ENCODE measurements around the gene SNX13.
"Not testable (repeated sequence)": the region's sequence is repeated elsewhere in the genome, so short reads cannot be mapped to it uniquely, and the experiment has no call there.

Gene SNX13

DNA sequence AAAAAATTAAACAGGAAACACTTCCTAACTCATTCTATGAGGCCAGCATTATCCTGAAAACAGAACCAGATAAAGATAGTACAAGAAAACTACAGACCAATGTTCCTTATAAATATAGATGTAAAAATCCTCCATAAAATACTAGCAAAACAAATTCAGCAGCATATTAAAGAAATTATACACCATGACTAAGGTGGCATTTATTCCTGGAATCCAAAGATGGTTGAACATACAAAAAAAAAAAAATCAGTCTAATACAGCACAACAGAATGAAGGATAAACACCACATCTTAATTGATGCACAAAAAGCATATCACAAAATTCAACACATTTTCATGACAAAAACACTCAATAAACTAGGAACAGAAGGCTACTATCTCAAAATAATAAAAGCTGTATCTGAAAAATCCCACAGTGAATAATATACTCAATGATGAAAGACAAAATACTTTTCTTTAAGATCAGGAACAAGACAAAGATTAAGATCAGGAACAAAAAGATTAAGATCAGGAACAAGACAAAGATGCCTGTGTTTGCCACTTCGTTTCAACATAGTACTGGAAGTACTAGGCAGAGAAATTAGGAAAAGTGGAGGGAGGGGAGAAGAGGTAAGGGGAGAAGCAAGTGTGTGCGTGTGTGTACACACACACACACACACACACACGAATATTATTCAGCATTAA, 95.6 kb downstream of the SNX13 start:
- no peak for DNase-seq

DNA sequence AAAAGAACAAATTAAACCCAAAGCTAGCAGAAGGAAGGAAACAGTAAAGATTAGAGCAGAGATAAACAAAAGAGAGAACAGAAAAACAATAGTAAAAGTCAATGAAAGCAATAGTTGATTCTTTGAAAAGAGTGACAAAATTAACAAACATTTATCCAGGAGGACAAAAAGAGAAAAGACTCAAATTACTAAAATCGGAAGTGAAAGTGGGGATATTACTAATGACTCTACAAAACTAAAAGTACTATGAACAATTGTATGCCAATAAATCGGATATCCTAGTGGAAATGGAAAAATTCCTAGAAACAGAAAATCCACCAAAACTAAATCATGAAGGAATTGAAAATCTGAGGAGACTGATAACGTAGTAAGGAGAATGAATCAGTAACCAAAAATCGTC, 96.3 kb downstream of the SNX13 start:
- no peak for DNase-seq

DNA sequence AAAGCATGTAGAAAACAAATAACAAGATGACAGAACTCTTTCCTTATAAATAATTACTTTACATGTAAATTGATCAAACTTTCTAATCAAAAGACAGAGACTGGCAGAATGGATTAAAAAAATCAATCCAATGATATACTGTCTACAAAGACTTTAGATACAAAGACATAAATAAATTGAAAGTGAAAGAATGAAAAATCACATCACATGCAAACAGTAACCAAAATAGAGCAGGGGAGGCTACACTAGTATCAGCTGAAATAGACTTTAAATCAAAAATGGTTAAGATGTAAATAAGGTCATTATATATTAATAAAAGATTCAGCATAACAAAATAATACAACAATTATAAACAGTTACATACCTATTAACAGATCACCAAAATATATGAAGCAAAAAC, 97.3 kb downstream of the SNX13 start:
- DNase-seq, result no peak

- no peak for DNase-seq
Measured at GRCh38 chr7:17832820-17833355, 107.4 kb downstream of the SNX13 start.

- DNase-seq, result no peak
Measured at GRCh38 chr7:17832242-17832641, 108.1 kb downstream of the SNX13 start.

- DNase-seq, result no peak
Measured at GRCh38 chr7:17830206-17830605, 110.1 kb downstream of the SNX13 start.

- no peak for DNase-seq
Measured at GRCh38 chr7:17829001-17829400, 111.3 kb downstream of the SNX13 start.

DNA sequence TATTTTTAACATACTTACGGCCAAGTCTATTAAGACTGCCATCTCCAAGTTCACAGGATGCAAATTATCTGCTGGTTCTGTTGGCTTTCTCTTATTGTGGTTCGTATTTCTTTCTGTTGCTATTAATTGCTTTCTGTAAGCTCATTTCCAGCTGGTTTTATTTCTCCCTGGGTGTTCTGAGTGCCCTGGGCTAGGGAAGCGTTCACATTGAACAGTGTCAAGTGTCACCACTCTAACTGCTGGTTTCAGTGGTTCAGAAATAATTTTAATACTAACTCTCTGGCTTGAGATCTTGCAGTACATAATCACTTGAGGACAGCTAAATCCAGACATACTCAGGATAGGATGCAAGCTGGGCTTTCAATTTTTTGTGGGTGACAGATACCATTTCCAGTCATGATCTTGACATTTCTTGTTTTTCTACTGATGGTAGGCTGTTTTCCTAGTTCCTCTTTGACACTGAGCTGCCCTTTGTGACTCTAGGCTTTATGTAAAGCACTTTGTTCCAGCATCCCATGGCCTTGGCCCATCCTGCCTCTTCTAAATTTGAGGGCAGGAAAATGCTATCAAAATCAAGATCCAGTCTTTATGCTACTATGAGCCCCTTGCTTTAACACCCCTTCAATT, 117.6 kb downstream of the SNX13 start:
- DNase-seq, result no peak

DNA sequence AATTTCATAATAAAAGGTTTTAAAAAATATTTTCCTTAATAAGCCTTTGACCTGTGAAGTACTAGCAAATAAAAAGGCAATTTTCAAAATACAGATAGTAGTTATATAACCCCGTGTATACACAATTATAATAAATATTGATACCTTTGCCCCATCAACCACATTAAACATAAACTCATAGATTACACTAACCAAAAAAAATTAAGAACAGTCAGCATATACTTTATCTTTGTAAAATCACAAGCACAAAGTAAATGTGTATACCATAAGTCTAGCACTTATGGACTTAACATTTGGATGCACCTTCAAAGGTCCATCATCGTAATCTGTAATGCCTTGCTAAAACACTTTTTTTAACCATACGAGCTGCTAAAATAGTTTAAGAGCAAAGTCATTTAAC, 123.4 kb downstream of the SNX13 start:
- DNase-seq, result no peak

DNA sequence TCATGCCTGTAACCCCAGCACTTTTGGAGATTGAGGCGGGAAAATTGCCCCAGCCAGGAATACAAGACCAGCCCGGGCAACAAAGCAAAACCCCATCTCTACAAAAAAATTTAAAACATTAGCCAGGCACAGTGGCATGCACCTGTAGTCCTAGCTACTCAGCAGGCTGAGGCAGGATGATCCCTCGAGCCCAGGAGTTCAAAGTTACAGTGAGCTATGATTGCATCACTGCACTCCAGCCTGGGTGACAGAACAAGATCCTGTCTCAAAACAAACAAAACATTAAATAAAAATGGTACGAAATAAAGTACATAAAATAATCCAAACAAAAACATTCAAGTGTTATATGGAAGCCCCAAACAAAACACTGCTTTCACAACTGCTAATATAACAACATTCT, 125.0 kb downstream of the SNX13 start:
- no peak for DNase-seq

DNA sequence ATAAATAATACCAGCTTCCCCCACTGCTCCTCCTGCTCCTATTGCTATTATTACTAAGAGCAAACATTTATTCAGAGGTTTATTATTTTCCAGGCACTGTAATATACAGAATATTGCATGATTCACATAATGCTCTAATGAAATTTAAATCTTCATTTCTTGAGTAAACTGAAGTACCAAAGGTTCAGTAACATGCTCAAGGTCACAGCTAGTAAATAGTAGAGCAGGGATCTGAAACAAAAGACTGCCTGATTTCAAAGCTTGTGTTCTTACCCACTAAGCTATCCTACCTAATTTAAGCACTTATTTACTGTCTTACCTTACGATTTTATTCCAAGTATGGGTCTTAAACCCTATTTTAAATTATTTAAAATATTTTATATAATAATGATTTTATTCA, 126.2 kb downstream of the SNX13 start:
- no peak for DNase-seq

DNA sequence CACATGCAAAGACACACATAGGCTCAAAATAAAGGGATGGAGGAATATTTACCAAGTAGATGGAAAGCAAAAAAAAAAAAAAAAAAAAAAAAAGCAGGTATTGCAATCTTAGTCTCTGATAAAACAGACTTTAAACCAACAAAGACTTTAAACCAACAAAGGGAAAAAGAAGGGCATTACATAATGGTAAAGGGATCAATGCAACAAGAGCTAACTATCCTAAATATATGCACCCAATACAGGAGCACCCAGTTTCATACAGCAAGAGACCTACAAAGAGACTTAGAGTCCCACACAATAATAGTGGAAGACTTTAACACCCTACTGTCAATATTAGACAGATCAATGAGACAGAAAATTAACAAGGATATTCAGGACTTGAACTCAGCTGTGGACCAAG, 131.1 kb downstream of the SNX13 start:
- not testable (repeated sequence) for DNase-seq

GRCh38 chr7:17807242-17807641, 133.1 kb downstream of the SNX13 start:
- DNase-seq, result no peak

DNA sequence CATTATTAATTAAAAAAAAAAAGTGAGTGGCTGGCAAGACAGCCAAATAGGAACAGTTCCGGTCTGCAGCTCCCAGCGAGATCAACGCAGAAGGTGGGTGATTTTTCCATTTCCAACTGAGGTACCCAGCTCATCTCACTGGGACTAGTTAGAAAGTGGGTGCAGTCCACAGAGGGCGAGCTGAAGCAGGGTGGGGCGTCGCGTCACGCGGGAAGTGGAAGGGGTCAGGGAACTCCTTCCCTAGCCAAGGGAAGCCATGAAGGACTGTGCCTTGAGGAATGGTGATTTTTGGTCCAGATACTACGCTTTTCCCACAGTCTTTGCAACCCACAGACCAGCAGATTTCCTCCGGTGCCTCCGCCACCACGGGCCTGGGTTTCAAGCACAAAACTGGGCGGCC, 133.7 kb downstream of the SNX13 start:
- no peak for DNase-seq

DNA sequence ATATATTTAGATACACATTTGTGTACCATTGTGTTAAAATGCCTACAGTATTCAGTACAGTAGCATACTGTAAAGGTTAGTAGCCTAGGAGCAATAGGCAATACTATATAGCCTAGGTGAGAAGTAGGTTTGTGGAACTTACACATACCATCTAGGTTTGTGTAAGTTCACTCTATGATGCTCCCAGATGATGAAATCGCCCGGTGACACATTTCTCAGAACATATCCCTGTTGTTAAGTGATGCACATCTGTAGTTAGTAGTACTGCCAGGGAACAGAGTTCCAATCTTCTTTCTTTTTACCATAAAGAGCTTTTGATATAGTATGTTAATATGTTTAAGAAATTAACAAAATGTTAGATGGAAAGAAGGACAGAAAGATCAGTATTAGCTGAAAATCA, 138.2 kb downstream of the SNX13 start:
- DNase-seq, result no peak

DNA sequence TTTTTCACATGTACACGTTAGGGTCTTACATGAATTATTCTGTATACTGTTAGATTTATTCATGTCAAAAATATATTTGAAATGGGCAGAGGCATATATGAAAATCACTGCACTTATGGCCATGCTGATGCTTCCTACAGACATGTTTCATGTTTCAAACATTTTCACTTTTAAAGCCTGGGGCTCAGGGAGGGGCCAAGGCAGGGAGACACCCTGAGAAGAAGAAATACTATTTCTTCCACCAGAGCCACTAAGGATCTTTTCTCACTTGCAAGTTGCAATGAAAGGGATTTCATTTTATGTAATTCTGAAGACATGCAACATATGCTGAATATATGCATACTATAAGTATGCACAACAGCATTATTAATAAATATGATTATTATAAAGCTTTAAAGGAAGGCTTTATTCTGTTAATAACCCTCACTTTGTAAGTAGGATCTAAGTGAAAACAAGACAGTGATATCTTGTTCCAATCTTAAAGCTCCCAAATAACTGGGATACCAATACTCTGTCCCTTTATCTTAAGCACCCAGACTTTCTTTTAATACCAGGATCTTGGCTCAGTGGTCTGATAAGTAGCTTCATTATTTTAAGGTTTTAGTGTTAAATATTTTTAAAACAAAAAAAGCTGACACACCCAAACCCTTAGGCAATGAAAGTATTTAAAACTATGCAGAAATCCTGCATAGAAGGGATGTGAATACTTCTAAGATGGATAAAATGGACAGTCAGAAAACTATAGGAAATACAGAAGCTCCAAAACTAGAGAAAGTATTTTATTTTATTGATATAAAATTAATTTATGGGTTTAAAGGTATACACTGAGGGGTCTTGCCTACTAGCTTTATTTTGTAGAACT, 148.0 kb downstream of the SNX13 start:
- no peak for DNase-seq

DNA sequence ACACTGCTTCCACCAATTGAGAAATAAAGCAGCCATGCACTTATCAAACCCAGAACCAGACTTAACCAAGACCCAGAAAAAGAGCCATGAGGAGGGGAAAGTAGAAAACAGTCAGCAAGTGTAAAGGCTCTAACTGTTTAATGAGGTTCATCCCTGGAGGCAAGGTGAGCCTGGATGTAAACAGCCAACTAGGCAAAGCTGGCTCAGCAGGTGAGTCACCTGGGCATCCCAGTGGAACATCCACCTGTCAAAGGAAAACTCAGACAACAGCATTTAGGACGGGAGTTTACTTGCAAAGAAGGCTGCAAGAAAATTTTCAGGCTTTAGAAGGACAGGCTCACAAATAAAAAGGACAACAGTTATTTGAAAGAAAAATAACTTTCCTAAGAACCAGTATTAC, 153.0 kb downstream of the SNX13 start:
- DNase-seq, result no peak

GRCh38 chr7:17786314-17786852, 153.9 kb downstream of the SNX13 start:
- DNase-seq, result no peak

DNA sequence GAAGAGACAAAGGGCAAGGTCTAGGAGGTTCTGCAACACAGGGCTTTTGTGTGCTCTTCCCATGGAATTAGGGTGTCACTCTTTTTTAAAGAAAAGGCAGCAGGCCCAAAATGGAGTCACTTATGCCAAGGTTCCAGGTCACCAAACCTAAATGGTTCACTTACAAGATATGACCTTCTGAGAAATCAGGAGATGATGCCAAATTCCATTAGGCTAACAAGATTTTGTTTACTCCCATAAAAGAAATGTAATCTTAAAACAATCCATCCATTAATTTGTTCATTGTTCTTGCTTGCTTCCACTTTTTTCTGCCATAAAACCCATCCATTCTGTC, 158.1 kb downstream of the SNX13 start:
- DNase-seq, result no peak

GRCh38 chr7:17781491-17782215, 158.6 kb downstream of the SNX13 start:
- no peak for DNase-seq

DNA sequence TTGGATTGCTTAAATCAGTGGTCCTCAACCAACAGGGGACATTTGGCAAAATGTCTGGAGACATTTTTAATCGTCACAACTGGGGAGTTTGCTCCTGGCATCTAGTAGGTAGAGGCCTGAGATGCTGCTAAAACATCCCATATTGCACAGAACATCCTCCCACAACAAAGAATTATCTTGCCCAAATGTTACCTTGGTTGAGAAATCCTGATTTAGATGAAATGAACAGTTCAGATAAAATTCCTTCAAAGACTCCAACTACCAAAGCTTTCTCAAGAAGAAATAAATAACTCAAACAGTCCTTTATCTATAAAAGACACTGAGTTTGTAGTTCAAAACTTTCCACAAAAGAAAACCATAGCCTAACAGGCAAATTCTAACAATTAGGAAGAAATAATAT, 160.9 kb downstream of the SNX13 start:
- DNase-seq, result no peak

DNA sequence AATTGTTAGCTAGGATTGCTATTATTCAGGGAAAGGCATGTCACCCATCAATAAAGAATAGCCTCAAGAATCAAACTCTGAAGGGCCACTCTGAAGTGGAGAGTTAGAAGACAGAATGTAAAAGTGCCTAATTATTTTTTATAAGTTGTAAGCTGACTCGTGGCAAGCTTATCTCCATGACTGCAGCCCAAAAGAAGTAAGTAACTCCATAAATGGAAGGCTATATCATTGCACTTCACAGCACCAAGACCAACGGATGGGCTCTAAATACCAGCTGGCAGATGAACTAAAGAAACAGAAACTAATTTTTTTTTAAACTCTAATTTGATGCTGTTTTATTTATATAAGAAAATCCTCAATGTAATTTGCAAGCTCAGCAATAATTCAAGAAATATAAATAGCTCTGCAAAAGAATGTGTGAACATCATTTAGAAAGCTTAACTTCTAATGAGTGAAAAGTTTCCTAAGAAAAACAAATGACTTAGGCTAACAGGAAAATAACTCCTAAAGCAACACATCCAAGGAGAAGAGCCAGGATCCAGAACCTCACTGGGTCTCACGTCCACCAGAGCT, 165.5 kb downstream of the SNX13 start:
- DNase-seq, result no peak

- DNase-seq, result no peak
Measured at GRCh38 chr7:17774248-17774647, 166.0 kb downstream of the SNX13 start.

Data from stimulated activated naive CD4-positive, alpha-beta T cell (primary cell).